ENCODE results near the gene SLF2.
"Not testable (repeated sequence)": the region's sequence is repeated elsewhere in the genome, so short reads cannot be mapped to it uniquely, and the experiment has no call there.

SLF2 gene

GRCh38 chr10:100881556-100882213 is 31.1 kb upstream of the SLF2 start:
- DNase-seq, result no peak

GRCh38 chr10:100882252-100882651 is 30.5 kb upstream of the SLF2 start:
- no peak for DNase-seq

DNA sequence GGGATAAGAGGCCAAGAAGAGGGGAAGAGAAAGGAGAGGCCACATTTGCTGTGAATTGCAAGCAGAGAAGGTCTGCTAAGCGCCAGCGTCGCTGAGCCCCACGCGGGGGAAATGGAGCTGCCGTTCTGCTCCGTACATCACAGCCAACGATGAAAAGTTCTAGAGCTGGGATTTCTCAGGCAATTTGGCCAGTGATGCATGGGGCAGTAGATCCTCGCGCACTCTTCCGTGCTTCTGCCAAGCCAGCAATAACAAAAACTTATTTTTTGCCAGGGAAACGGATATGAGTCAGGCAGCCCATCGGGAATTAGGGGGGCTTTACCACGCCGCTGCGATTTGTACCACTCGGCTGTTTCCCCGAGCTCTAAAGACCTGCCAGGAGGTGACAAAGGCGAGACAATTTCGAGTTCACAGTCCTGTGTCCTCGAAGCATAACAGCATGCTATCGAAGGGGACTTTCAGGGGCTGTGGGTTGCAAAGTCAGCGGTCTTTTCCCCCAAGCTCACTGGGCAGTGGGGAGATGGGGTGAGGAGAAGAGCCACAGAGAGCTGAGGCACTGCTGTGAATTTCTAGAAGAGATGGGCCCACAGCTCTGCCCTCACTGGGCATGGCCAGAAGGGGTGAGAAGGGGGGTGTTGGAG is 30.0 kb upstream of the SLF2 start:
- no peak for DNase-seq

DNA sequence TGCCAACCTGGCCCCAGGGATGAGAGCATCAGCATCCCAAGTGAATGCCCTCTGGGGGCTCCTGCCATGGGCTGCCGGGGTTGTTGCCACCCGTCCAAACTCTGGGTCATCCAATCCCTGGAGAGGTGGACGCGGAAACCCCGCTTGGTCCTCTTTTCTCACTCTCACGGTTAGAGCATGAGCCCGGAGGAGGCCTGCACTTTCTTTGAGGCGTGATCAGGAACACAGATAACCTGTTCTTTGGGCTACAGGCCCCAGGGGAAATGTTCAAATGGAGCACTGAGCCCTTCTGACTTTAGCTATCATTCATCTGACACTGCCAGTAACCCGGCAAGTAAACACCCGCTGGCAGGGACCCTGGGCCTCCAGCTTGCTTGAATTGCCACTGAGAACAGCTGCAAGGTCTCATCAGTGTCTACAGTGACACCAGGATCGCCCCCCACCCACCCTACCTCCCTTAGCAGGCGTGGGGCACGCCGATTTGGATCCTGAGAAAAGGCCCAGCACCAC is 29.4 kb upstream of the SLF2 start:
- DNase-seq, result no peak

DNA sequence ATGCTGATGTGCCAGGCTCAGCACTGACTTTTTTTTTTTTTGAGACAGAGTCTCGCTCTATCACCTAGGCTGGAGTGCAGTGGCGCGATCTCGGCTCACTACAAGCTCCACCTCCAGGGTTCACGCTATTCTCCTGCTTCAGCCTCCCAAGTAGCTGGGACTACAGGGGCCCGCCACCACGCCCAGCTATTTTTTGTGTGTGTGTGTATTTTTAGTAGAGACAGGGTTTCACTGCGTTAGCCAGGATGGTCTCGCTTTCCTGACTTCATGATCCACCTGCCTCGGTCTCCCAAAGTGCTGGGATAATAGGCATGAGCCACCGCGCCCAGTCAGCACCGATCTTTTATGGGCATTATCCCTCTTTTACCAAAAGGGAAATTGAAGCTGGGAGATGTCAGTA is 27.2 kb upstream of the SLF2 start:
- DNase-seq, result not testable (repeated sequence)

GRCh38 chr10:100886091-100886490 is 26.7 kb upstream of the SLF2 start:
- DNase-seq, result no peak

DNA sequence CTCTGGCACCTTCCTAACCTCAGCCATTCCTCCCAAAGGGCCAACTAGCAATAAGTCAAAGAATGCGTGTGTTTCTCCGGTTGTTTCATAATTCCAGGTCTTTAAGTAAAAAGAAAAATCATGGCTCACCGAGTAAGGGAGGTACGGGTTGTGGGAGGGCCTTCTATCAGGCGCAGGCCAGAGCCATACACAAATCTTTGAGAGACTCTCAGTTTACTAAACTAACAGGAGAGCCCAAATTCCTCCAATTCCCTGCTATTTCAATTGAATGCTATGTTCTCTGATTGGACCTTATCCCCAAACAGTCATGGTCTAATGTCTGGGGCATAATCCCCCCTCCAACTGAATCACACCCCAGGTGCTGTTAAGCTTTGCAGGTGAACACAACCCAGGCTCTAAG is 26.2 kb upstream of the SLF2 start:
- no peak for DNase-seq

- no peak for DNase-seq
Measured at GRCh38 chr10:100886963-100887362, 25.8 kb upstream of the SLF2 start.

DNA sequence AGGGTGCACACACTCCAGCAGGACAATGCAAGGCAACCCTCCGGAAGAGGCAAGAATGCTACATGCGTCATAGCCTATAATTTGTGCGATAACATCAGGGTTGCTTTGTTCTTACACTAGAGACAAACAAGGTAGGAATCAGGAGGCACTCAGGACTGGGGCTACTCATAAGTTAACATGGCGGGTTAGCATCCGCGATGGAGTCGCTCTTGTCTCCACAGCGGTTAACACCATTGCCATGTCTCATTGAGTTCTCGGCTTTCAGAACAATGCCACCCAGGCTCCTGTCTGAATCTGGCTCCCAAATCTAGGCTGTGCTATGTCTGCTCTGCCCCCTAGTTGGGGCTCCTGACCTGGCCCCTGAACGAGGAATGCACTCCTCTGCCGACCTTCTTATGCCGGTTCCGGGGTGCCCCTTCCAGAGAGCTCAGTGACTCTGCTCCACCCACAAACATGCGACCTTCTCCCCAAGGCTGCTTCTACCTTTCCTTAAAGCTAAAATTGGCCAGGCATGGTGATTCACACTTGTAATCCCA is 24.9 kb upstream of the SLF2 start:
- no peak for DNase-seq

- peak; percentile 6 for DNase-seq
Measured at GRCh38 chr10:100888957-100889356, 23.8 kb upstream of the SLF2 start.

GRCh38 chr10:100889546-100889945 is 23.2 kb upstream of the SLF2 start:
- no peak for DNase-seq

DNA sequence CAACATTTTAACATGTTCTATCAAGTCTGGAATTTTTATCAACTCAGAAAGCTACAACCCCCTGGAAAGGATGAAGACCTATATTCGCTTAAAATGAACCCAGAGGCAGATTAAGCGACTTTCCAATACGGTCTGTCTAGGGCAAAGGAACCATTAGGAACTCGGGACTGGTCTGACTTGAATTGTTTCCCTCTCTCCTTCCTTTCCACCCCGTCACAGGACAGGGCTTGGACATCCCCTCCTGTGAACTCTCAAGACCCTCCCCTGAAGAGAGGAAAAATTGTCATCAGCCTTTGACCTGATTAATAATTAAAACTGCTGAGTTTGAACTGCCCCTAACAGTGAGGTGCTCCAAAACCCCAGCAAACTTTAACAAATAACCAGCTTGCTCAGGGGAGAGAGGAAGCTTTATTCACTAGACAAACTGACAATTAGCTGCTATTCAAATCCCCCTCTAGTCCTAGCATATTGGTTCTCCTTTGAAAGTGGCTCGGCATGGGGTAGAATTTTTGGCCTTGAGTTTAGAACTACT is 22.6 kb upstream of the SLF2 start:
- no peak for DNase-seq

DNA sequence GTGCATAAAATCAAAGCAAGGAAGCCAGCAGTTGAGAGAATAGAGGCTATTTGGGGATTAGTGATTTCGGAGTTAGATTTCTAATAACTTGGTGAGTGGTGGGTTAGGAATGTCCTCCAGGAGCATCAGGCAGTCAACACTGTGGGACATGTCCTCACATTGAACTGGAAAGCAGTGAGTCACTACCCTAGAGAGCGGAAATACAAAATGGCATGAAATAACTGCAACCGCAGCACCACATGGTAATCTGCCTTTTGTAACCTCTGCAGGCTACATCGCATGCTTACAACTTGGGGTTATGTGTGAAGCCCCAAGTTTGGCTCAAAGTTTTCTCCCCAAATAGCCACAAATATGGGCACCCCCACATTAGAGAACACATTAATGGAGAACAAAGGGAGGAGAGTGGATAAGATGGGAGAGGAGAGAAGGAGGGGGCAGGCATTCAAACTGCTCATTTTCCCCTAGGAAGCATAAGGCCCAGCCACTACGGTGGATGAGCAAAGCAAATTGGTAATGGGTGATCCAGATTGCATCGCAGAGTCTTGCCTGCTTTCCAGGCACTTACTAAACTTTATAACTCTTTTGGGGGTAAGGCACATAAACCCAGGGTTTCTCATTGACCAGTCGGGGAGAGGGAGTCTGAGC is 22.0 kb upstream of the SLF2 start:
- no peak for DNase-seq

- DNase-seq, result no peak
Measured at GRCh38 chr10:100894033-100894432, 18.7 kb upstream of the SLF2 start.

DNA sequence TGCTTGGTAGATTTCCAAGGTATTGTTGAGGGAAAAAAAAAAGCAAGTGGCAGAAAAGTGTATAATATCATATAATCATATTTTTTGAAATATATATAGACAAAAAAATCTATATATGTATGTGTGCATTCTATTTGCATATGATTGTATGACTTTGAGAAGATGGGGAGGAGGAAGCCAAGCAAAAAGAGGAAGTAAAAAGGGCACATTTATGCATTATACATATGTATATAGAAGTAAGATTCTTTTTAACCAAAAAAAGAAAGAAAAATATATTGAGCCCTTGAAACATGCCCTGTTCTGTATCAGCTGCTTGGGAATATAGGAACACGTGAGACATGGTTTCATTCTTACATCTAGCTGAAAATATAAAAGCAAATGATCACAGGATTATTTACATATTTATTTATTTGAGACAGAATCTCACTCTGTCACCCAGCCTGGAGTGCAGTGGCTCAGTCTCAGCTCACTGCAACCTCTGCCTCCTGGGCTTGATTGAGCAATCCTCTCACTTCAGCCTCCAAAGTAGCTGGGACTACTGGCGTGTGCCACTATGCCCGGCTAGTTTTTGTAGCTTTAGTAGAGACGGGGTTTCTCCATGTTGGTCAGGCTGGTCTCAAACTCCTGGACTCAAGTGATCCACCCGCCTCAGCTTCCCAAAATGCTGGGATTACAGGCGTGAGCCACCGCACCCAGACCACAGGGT is 18.0 kb upstream of the SLF2 start:
- DNase-seq, result no peak

DNA sequence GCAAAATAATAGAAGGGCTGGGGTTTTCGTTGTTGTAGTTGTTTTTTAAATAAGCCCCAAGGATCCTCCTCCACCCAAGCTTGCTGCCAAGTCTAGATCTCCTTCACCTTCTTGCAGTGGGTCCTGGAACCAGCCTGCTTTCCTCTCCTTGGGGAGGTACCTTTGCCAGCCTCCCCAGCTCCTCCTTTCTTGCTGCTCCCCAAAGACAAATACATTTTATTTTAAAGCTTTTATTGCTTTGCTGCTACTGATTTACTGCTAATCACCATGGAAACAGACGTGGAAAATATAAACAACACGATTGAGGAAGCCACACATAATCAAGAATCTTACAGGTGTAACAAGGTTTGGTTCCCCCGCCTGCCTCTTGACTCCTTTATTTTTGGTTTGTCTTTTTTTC is 17.4 kb upstream of the SLF2 start:
- no peak for DNase-seq

DNA sequence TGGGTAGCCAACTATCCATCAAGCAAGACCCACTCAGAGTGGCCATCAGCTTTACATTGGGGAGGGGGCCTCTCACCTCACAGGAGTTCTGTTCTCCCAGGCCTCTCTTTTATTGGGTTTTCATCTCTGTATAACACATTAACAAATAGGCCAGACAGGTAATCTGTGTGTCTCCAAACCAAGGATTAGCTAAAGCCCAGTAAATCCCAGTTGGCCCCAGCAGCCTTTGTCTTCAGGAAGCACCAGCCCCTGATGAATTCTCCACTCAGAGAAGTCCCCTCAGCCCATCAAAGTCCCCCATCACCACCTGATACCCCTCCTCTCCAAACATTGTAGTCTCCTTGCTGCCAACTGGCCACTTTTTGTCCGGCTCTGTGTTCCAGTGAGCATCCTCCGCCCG is 16.9 kb upstream of the SLF2 start:
- DNase-seq, result no peak

DNA sequence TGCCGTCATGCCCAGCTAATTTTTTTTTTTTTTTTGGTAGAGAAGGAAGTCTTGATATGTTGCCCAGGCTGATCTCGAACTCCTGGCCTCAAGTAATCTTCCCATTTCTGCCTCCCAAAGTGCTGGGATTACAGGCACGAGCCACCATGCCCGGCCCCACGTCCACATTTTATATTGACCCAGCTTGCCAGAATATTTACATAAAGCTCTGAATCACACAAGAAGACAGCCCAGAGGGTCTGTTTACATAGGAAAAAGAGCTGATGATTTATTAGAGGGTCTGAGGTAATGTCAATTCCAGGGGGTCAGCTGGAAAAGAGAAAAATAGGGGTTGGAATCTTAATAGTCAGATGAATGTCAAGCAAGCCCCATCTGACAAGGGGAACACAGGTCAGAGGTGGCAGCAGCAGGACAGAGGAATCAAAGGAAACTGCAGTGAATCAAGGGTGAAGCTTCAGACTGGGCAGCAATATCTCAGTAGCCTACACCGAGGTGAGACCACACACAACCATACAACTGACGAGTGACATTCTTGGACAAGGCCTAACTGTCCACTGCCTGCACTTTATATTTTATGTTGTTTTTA is 15.8 kb upstream of the SLF2 start:
- peak; percentile 27 for DNase-seq

DNA sequence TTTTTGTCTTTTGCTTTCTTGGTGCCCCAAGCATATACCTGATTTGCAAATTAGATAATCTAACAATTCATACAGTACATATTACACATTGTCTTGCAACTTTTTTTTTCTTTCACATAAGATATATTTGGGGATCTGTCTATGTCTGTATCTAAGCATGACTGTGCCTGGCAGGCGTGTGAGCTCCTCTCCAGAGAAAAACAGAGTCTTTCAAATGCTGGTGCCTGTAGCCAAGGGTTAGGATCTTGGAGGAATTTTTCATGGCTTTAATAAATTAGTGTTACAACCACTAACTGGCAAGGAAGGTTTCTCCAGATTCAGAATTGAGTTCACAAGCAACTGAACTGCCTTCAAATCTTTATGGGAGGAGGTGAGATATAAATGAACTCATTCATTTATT is 14.8 kb upstream of the SLF2 start:
- DNase-seq, result no peak

GRCh38 chr10:100899171-100899570 is 13.6 kb upstream of the SLF2 start:
- DNase-seq, result no peak

- DNase-seq, result no peak
Measured at GRCh38 chr10:100901051-100901450, 11.7 kb upstream of the SLF2 start.

- no peak for DNase-seq
Measured at GRCh38 chr10:100902622-100903021, 10.1 kb upstream of the SLF2 start.

DNA sequence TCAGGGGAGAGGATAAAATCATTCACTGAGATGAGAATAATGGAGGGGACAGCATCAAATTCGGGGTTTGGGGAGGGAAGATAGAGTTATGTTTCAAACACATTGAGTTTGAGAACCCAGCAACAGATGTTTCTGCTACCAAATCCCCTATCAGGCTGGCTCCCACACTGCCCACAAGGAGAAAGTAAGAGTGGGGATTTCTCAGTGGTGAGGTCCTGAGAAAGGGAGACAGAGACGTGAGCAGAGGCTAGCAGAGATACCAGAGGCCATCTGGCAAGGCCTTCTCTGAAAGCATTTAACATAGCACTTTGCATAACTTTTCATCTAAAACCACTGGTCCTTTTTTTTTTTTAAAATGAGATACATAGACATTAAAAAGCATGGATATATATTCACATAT is 7.8 kb upstream of the SLF2 start:
- no peak for DNase-seq
